B cell (primary cell): ENCODE data around the gene FBN1. TPM values are rescaled to one million over a fixed set of nuclear protein-coding genes. Genes with fewer than 3 reads are reported as not detected.

Source experiments
- ATAC-seq: fragments of 200-7000 bp; cut with Tn5 transposase; one replicate; pipeline ENCODE4 v1.10.0; 2021; ENCODE audit warnings: low read depth, mild to moderate bottlenecking, moderate number of reproducible peaks, moderate library complexity
- CTCF ChIA-PET: fragments of 350-600 bp; sonication (Branson Sonifier 250); formaldehyde crosslinking; loops from one replicate; lab custom pipeline; 2021; ENCODE audit warnings: antibody characterized with exemption, inconsistent platforms; lab: Charles Lee
- POLR2A ChIA-PET: fragments of 350-600 bp; sonication (Branson Sonifier 250); formaldehyde crosslinking; loops from one replicate; lab custom pipeline; 2021; ENCODE audit warnings: antibody characterized with exemption; lab: Charles Lee
- DNase-seq: peaks from one replicate; pipeline ENCODE4 v3.0.0; 2013
- H2AFZ ChIP-seq: 2 replicates; pipeline ENCODE4 v1.6.1; 2012; ENCODE audit warnings: mild to moderate bottlenecking, low read depth, low read length; ENCODE audit not compliant: insufficient read depth, poor library complexity, severe bottlenecking
- H3K27ac ChIP-seq, 2 donors: 1 replicate in 1 of 2; 2 replicates in 1 of 2; pipeline ENCODE4 v1.5.1; 2012 to 2013; ENCODE audit warnings: low read length in 2 of 2, mild to moderate bottlenecking in 2 of 2, moderate library complexity in 1 of 2
- H3K27me3 ChIP-seq, 4 experiments: fragments of 200-600 bp in 1 of 4; sonication (generic) in 1 of 4; replicated peaks in 1 of 4; 1 replicate in 2 of 4; 2 replicates in 2 of 4; pipeline versions ENCODE4 v1.6.1 to v1.7.0; 2013 to 2016; ENCODE audit warnings: low read length in 3 of 4, mild to moderate bottlenecking in 2 of 4, mixed read lengths in 1 of 4, moderate library complexity in 1 of 4; ENCODE audit not compliant: insufficient read depth in 4 of 4, control insufficient read depth in 3 of 4; ENCODE audit errors: control extremely low read depth in 1 of 4
- H3K36me3 ChIP-seq, 2 experiments: replicated peaks in 1 of 2; 1 replicate in 1 of 2; 2 replicates in 1 of 2; pipeline versions ENCODE4 v1.6.1 to v1.7.1; 2013; ENCODE audit warnings: low read length in 1 of 2; ENCODE audit not compliant: insufficient read depth in 2 of 2, control insufficient read depth in 1 of 2; ENCODE audit errors: control extremely low read depth in 1 of 2, extremely low read depth in 1 of 2
- H3K4me1 ChIP-seq, 2 donors: fragments of 200-600 bp in 1 of 2; sonication (generic) in 1 of 2; 1 replicate in 1 of 2; 2 replicates in 1 of 2; pipeline versions ENCODE4 v1.5.1 to v1.6.1; 2013 to 2017; ENCODE audit warnings: low read length in 2 of 2; ENCODE audit not compliant: control insufficient read depth in 2 of 2, insufficient read depth in 2 of 2
- H3K4me2 ChIP-seq: replicated peaks from 2 replicates; pipeline ENCODE3; 2012; ENCODE audit warnings: mild to moderate bottlenecking, low read depth, low read length; ENCODE audit not compliant: poor library complexity, severe bottlenecking
- H3K4me3 ChIP-seq, 5 experiments: fragments of 200-600 bp in 1 of 5; sonication (generic) in 1 of 5; 1 replicate in 3 of 5; 2 replicates in 2 of 5; pipeline versions ENCODE4 v1.5.1 to v1.7.0; 2011 to 2016; ENCODE audit warnings: low read length in 4 of 5, mild to moderate bottlenecking in 4 of 5, low read depth in 2 of 5, control low read depth in 1 of 5, moderate library complexity in 1 of 5; ENCODE audit not compliant: insufficient read depth in 1 of 5; ENCODE audit errors: control extremely low read depth in 1 of 5, extremely low read depth in 1 of 5
- H3K79me2 ChIP-seq: fragments of 200-600 bp; sonication (generic); one replicate; pipeline ENCODE4 v1.6.0; 2016; ENCODE audit warnings: low read length; ENCODE audit not compliant: control insufficient read depth, insufficient read depth
- H3K9ac ChIP-seq: fragments of 200-600 bp; sonication (generic); 2 replicates; pipeline ENCODE4 v1.6.1; 2017; ENCODE audit warnings: mild to moderate bottlenecking, low read length, moderate library complexity
- H3K9me3 ChIP-seq, 3 donors: one replicate each; pipeline versions ENCODE4 v1.6.1 to v1.7.1; 2013; ENCODE audit warnings: low read length in 2 of 3; ENCODE audit not compliant: control insufficient read depth in 2 of 3, insufficient read depth in 1 of 3; ENCODE audit errors: control extremely low read depth in 1 of 3
- H4K20me1 ChIP-seq: 2 replicates; pipeline ENCODE4 v1.6.0; 2012; ENCODE audit warnings: mild to moderate bottlenecking, low read length; ENCODE audit not compliant: insufficient read depth, control insufficient read depth, poor library complexity, severe bottlenecking
- H3K27ac Mint-ChIP-seq: one replicate; pipeline ENCODE4 v1.8.0; 2021; ENCODE audit warnings: mixed read lengths
- H3K27me3 Mint-ChIP-seq: one replicate; pipeline ENCODE4 v1.8.0; 2021; ENCODE audit warnings: mixed read lengths
- H3K4me1 Mint-ChIP-seq: one replicate; pipeline ENCODE4 v1.8.0; 2021; ENCODE audit warnings: mixed read lengths
- H3K4me3 Mint-ChIP-seq: one replicate; pipeline ENCODE4 v1.8.0; 2021; ENCODE audit warnings: mixed read lengths
- H3K9me3 Mint-ChIP-seq: one replicate; pipeline ENCODE4 v1.8.0; 2022; ENCODE audit warnings: mixed read lengths; ENCODE audit not compliant: insufficient read depth
- CTCF ChIP-seq: fragments of 200-600 bp; IDR thresholded peaks from one replicate; pipeline ENCODE4 v1.8.0; 2022; ENCODE audit warnings: antibody characterized with exemption, mild to moderate bottlenecking
- EZH2 ChIP-seq: IDR thresholded peaks from 2 replicates; pipeline ENCODE4 v1.6.1; 2012; ENCODE audit warnings: borderline replicate concordance, low read depth, mild to moderate bottlenecking, moderate library complexity, low read length; ENCODE audit not compliant: insufficient read depth, poor library complexity, severe bottlenecking
- WGBS: methylation state at CpG from one replicate; pipeline ENCODE4 v1.1.5; 2013; ENCODE audit warnings: missing lambda C conversion rate; ENCODE audit not compliant: insufficient coverage; 5-methylcytosine and 5-hydroxymethylcytosine counted together
- intact Hi-C: fragments of 100-400 bp; cut with micrococcal nuclease; formaldehyde crosslinking; loops from one replicate; pipeline ENCODE4 v1.10.0; 2022
- polyA plus RNA-seq: library from polyadenylated mRNA; depleted of rRNA; stranded (reverse); fragments of >200 nt; gene quantifications from 2 replicates; pipeline ENCODE4 v1.2.3, GENCODE V29; 2012
- total RNA-seq, 2 donors: library from RNA; stranded (reverse); fragments of 120-200 nt in 1 of 2; gene quantifications; 1 replicate in 1 of 2; 2 replicates in 1 of 2; pipeline versions ENCODE4 v1.2.3 to v1.2.4, GENCODE V29; 2013 to 2022

Gene FBN1
- total and polyA plus RNA-seq, 2 donors (not counting 1 experiment from before 2014, with no cell fraction given) = 0.15 to 0.25 TPM

GRCh38 chr15:48432688-48433087 is 212.8 kb downstream of the FBN1 start:
- Mint-ChIP-seq H3K9me3 (no peaks in the 10 kb centered on the region), H3K4me1 (no peaks in the 10 kb centered on the region), H3K27ac (no peak overlapping the region), H3K4me3 (no peak overlapping the region), H3K27me3 (no peaks in the 10 kb centered on the region)
- intact Hi-C loops = no loop called here
- Histone ChIP-seq H3K4me2 (no peak overlapping the region), H3K9ac (no peak overlapping the region), H2AFZ (no peak overlapping the region), H3K79me2 (no peaks in the 10 kb centered on the region), H3K27me3 (no peaks in the 10 kb centered on the region), H3K9me3 (no peaks in the 10 kb centered on the region), H3K4me1 (no peaks in the 10 kb centered on the region), H3K27ac (no peak overlapping the region), H4K20me1 (no peaks in the 10 kb centered on the region), H3K36me3 (no peaks in the 10 kb centered on the region), H3K4me3 (no peak overlapping the region)
- no peak for TF ChIP-seq EZH2
- TF ChIP-seq CTCF = no peak
- DNase-seq (no peak), ATAC-seq (no peak)
- CTCF ChIA-PET = no interaction called here
- POLR2A ChIA-PET = no interaction called here
- 86% methylated on average over 6 of the region's 7 CpGs for WGBS

- Histone ChIP-seq H3K27ac (no peak overlapping the region), H3K36me3 (no peaks in the 10 kb centered on the region), H3K4me2 (no peak overlapping the region), H3K27me3 (no peaks in the 10 kb centered on the region), H4K20me1 (no peaks in the 10 kb centered on the region), H2AFZ (no peak overlapping the region), H3K79me2 (no peaks in the 10 kb centered on the region), H3K9ac (no peak overlapping the region), H3K4me3 (no peak overlapping the region), H3K9me3 (peaks cover 0 to 2% (median 0%) of the 10 kb centered on the region in 3 donors), H3K4me1 (no peaks in the 10 kb centered on the region)
- 72% methylated on average over 5 of the region's 8 CpGs for WGBS
- no peak for ATAC-seq
- Mint-ChIP-seq H3K9me3 (no peaks in the 10 kb centered on the region), H3K4me3 (no peak overlapping the region), H3K27ac (no peak overlapping the region), H3K4me1 (no peaks in the 10 kb centered on the region), H3K27me3 (no peaks in the 10 kb centered on the region)
- ChIA-PET CTCF (no interaction called here), POLR2A (no interaction called here)
- intact Hi-C loops = no loop called here
- no peak for DNase-seq
- TF ChIP-seq EZH2 = no peak
- no peak for TF ChIP-seq CTCF
Measured at GRCh38 chr15:48427960-48428547, 217.5 kb downstream of the FBN1 start.
